Measurements from ENCODE around the gene MRPL33. TPM values are rescaled to one million over a fixed set of nuclear protein-coding genes. Genes with fewer than 3 reads are reported as not detected.

The MRPL33 gene
- total RNA-seq, 1 experiment from 2014 or later = 66.8 TPM

GRCh38 chr2:27779417-27780055, 8.0 kb downstream of the MRPL33 start:
- no peak overlapping the region for H2AK5ac ChIP-seq (ENCODE audit: insufficient read length, low read length)
- H3K27me3 ChIP-seq (ENCODE audit: insufficient read depth, low read length) = no peaks in the 10 kb centered on the region
- no peak overlapping the region for H4K5ac ChIP-seq (ENCODE audit: insufficient read length, low read depth, low read length)
- no peak overlapping the region for H2BK12ac ChIP-seq (ENCODE audit: insufficient read length, low read depth, low read length)
- no peak overlapping the region for H3K9ac ChIP-seq (ENCODE audit: extremely low read depth, insufficient read length, low read length)
- no peak overlapping the region for H3K4me2 ChIP-seq (ENCODE audit: insufficient read depth, insufficient read length, low read length)
- H4K20me1 ChIP-seq (ENCODE audit: control insufficient read depth, insufficient read depth, insufficient read length) = no peaks in the 10 kb centered on the region
- H3K23me2 ChIP-seq (ENCODE audit: insufficient read length, low read depth, low read length, poor library complexity, severe bottlenecking) = no peaks in the 10 kb centered on the region
- no peak overlapping the region for H2BK20ac ChIP-seq (ENCODE audit: low read depth, low read length, poor library complexity, severe bottlenecking)
- no peaks in the 10 kb centered on the region for H3K4me1 ChIP-seq (ENCODE audit: insufficient read depth, low read length)
- peaks cover 6% of the 10 kb centered on the region; the same call in 1 of the 2 replicates for H3K79me2 ChIP-seq (ENCODE audit: insufficient read depth, low read length)
- Mint-ChIP-seq H3K27me3 (ENCODE audit: low read depth) (no peaks in the 10 kb centered on the region), H3K4me3 (no peak overlapping the region), H3K27ac (0 out of 7 replicates have a peak overlapping the region, but pooled peaks of 1 of the 3 experiments have one; percentile 39), H3K4me1 (no peaks in the 10 kb centered on the region), H3K9me3 (no peaks in the 10 kb centered on the region), H3K36me3 (ENCODE audit: insufficient read depth in 1 of 3, low read depth in 3 of 3) (peaks cover 3 to 15% (median 15%) of the 10 kb centered on the region in 3 experiments)
- no peak overlapping the region for H4K91ac ChIP-seq (ENCODE audit: insufficient read length, low read depth, low read length)
- no peak overlapping the region for H2BK5ac ChIP-seq (ENCODE audit: insufficient read length, low read length)
- H3K4ac ChIP-seq (ENCODE audit: low read depth, low read length) = no peak overlapping the region
- no CpG with 5 or more reads among the region's 5 CpGs for WGBS (ENCODE audit: extremely low coverage, insufficient read length, low lambda C conversion rate)
- H2BK120ac ChIP-seq (ENCODE audit: low read depth, low read length, poor library complexity, severe bottlenecking) = no peak overlapping the region
- H3K56ac ChIP-seq (ENCODE audit: insufficient read length, low read depth, low read length) = no peak overlapping the region
- no peak for TF ChIP-seq CTCF (conservative IDR thresholded peaks at IDR 0.05)
- H3K79me1 ChIP-seq (ENCODE audit: insufficient read depth, low read depth, low read length, poor library complexity, severe bottlenecking) = peaks cover 3% of the 10 kb centered on the region
- H3K9me3 ChIP-seq (ENCODE audit: control insufficient read depth, low read depth, low read length) = no peaks in the 10 kb centered on the region
- no peak overlapping the region for H3K27ac ChIP-seq (ENCODE audit: insufficient read length, low read depth, low read length)
- no peak overlapping the region for H3T11ph ChIP-seq (ENCODE audit: low read length)
- H2AFZ ChIP-seq (ENCODE audit: low read length) = no peak overlapping the region
- no peak overlapping the region for H3K14ac ChIP-seq (ENCODE audit: insufficient read depth, low read length)
- no peak overlapping the region for H3K18ac ChIP-seq (ENCODE audit: insufficient read length, low read depth, low read length)
- no peak overlapping the region for H3K23ac ChIP-seq (ENCODE audit: insufficient read length, low read depth, low read length)
- DNase-seq = no peak
- no peak overlapping the region for H4K8ac ChIP-seq (replicated peaks; ENCODE audit: insufficient read length, low read depth, low read length)
- no peak overlapping the region for H2BK15ac ChIP-seq (ENCODE audit: low read depth, low read length)

Data from H9 (cell line).